Neural crest cell (in vitro differentiated cells): ENCODE measurements around the gene IGFBP2. TPM values are rescaled to one million over a fixed set of nuclear protein-coding genes. Genes with fewer than 3 reads are reported as not detected.
"Not testable (repeated sequence)": the region's sequence is repeated elsewhere in the genome, so short reads cannot be mapped to it uniquely, and the experiment has no call there.

ENCODE experiments used
- DNase-seq: peaks from one replicate; pipeline ENCODE4 v3.0.0; 2021; ENCODE audit warnings: low read depth, mixed read lengths, low spot score
- H3K27ac Mint-ChIP-seq: one replicate; pipeline ENCODE4 v1.8.0; 2021; ENCODE audit warnings: mild to moderate bottlenecking, mixed read lengths; ENCODE audit not compliant: unreplicated experiment
- H3K27me3 Mint-ChIP-seq: 2 replicates; pipeline ENCODE4 v1.8.0; 2021; ENCODE audit warnings: low read depth, mild to moderate bottlenecking, mixed read lengths
- H3K36me3 Mint-ChIP-seq: 2 replicates; pipeline ENCODE4 v1.8.0; 2021; ENCODE audit warnings: low read depth, mild to moderate bottlenecking, mixed read lengths
- H3K4me1 Mint-ChIP-seq: 2 replicates; pipeline ENCODE4 v1.8.0; 2021; ENCODE audit warnings: mixed read lengths
- H3K4me3 Mint-ChIP-seq: one replicate; pipeline ENCODE4 v1.8.0; 2021; ENCODE audit warnings: mild to moderate bottlenecking, mixed read lengths
- H3K9me3 Mint-ChIP-seq: 2 replicates; pipeline ENCODE4 v1.8.0; 2021; ENCODE audit warnings: mixed read lengths
- CTCF ChIP-seq: fragments of 200-600 bp; sonication (generic); conservative IDR thresholded peaks from 2 replicates; pipeline ENCODE4 v1.5.0; 2021; ENCODE audit warnings: antibody characterized with exemption, mild to moderate bottlenecking
- total RNA-seq: library from RNA; stranded (reverse); gene quantifications from 2 replicates; pipeline ENCODE4 v1.2.1, GENCODE V29; 2021

IGFBP2 gene
- total RNA-seq, 1 donor from 2014 or later: 366 TPM

GRCh38 chr2:216596980-216597509 is 36.2 kb upstream of the IGFBP2 start:
- TF ChIP-seq CTCF: no peak
- Mint-ChIP-seq H3K4me1 (no peaks in the 10 kb centered on the region), H3K4me3 (no peak overlapping the region), H3K27me3 (no peaks in the 10 kb centered on the region), H3K9me3 (no peaks in the 10 kb centered on the region), H3K27ac (no peak overlapping the region), H3K36me3 (no peaks in the 10 kb centered on the region)
- DNase-seq: no peak

GRCh38 chr2:216597825-216598224 is 35.4 kb upstream of the IGFBP2 start:
- not testable (repeated sequence) for H3K27ac Mint-ChIP-seq, H3K36me3 Mint-ChIP-seq, H3K9me3 Mint-ChIP-seq, H3K4me1 Mint-ChIP-seq, H3K4me3 Mint-ChIP-seq, H3K27me3 Mint-ChIP-seq, DNase-seq

GRCh38 chr2:216601632-216602409 is 31.4 kb upstream of the IGFBP2 start:
- peak overlapping the region; percentile 20 for H3K27ac Mint-ChIP-seq
- H3K4me1 Mint-ChIP-seq: peaks cover 15% of the 10 kb centered on the region

GRCh38 chr2:216603010-216603883 is 30.0 kb upstream of the IGFBP2 start:
- Mint-ChIP-seq H3K4me1 (peaks cover 26% of the 10 kb centered on the region), H3K27ac (no peak overlapping the region), H3K4me3 (no peak overlapping the region), H3K9me3 (no peaks in the 10 kb centered on the region), H3K36me3 (no peaks in the 10 kb centered on the region), H3K27me3 (peaks cover 8% of the 10 kb centered on the region)
- DNase-seq: no peak
- no peak for TF ChIP-seq CTCF

More at GRCh38 chr2:216601632-216602409, 31.4 kb upstream of the IGFBP2 start:
- Mint-ChIP-seq H3K27me3 (peaks cover 5% of the 10 kb centered on the region), H3K9me3 (no peaks in the 10 kb centered on the region), H3K4me3 (no peak overlapping the region), H3K36me3 (no peaks in the 10 kb centered on the region)
- DNase-seq: no peak
- TF ChIP-seq CTCF: no peak

GRCh38 chr2:216603884-216604245 is 29.4 kb upstream of the IGFBP2 start:
- Mint-ChIP-seq H3K4me1 (peaks cover 26% of the 10 kb centered on the region), H3K27me3 (peaks cover 8% of the 10 kb centered on the region), H3K27ac (no peak overlapping the region), H3K4me3 (no peak overlapping the region), H3K36me3 (no peaks in the 10 kb centered on the region), H3K9me3 (no peaks in the 10 kb centered on the region)
- DNase-seq: no peak
- no peak for TF ChIP-seq CTCF
